OCI-LY1 (cell line): ENCODE results near the gene EDEM2.
"Not testable (repeated sequence)": the region's sequence is repeated elsewhere in the genome, so short reads cannot be mapped to it uniquely, and the experiment has no call there.

ENCODE experiments used
- H2AFZ ChIP-seq: fragments of 200-600 bp; sonication (generic), shearing (Covaris generic); 2 replicates; pipeline ENCODE4 v1.6.0; 2014; ENCODE audit warnings: antibody characterized with exemption, mild to moderate bottlenecking, low read length
- H3F3A ChIP-seq: fragments of 200-600 bp; sonication (generic), shearing (Covaris generic); 2 replicates; pipeline ENCODE4 v1.6.0; 2014; ENCODE audit warnings: mild to moderate bottlenecking, antibody characterized with exemption, low read length, moderate library complexity; ENCODE audit not compliant: insufficient read depth
- H3K27ac ChIP-seq: fragments of 200-600 bp; sonication (generic); 2 replicates; pipeline ENCODE4 v1.5.1; 2014; ENCODE audit warnings: low read length, mixed run types, mild to moderate bottlenecking, low read depth; ENCODE audit not compliant: poor library complexity, severe bottlenecking
- H3K27me3 ChIP-seq: fragments of 200-600 bp; sonication (generic); 2 replicates; pipeline ENCODE4 v1.6.0; 2014; ENCODE audit warnings: antibody characterized with exemption, mild to moderate bottlenecking, low read length, moderate library complexity; ENCODE audit not compliant: insufficient read depth
- H3K36me3 ChIP-seq: fragments of 200-600 bp; sonication (generic); 2 replicates; pipeline ENCODE4 v1.6.1; 2014; ENCODE audit warnings: mild to moderate bottlenecking, antibody characterized with exemption, low read length, moderate library complexity, mixed read lengths; ENCODE audit not compliant: insufficient read depth
- H3K4me1 ChIP-seq: fragments of 200-600 bp; sonication (generic); 2 replicates; pipeline ENCODE4 v1.5.1; 2014; ENCODE audit warnings: mild to moderate bottlenecking, low read length, moderate library complexity; ENCODE audit not compliant: insufficient read depth, severe bottlenecking
- H3K4me2 ChIP-seq: fragments of 200-600 bp; sonication (generic), shearing (Covaris generic); 2 replicates; pipeline ENCODE4 v1.6.1; 2014; ENCODE audit warnings: low read length
- H3K4me3 ChIP-seq: fragments of 200-600 bp; sonication (generic); 2 replicates; pipeline ENCODE4 v1.5.1; 2014; ENCODE audit warnings: low read length, low read depth, mild to moderate bottlenecking, mixed read lengths; ENCODE audit not compliant: poor library complexity, severe bottlenecking
- H3K79me2 ChIP-seq: fragments of 200-600 bp; shearing (Covaris generic); 2 replicates; pipeline ENCODE4 v1.6.1; 2016; ENCODE audit warnings: mixed run types, low read length, mixed read lengths; ENCODE audit not compliant: insufficient read depth
- H3K9ac ChIP-seq: fragments of 200-600 bp; sonication (generic), shearing (Covaris generic); 2 replicates; pipeline ENCODE4 v1.6.1; 2014; ENCODE audit warnings: mild to moderate bottlenecking, low read length, mixed read lengths
- H3K9me2 ChIP-seq: fragments of 200-600 bp; sonication (generic), shearing (Covaris generic); 2 replicates; pipeline ENCODE4 v1.6.1; 2014; ENCODE audit warnings: low read depth, mild to moderate bottlenecking, low read length, mixed read lengths
- H3K9me3 ChIP-seq: fragments of 200-600 bp; shearing (Covaris generic); 2 replicates; pipeline ENCODE4 v1.6.1; 2014; ENCODE audit warnings: low read length, mixed read lengths
- H4K20me1 ChIP-seq: fragments of 200-600 bp; sonication (generic), shearing (Covaris generic); 2 replicates; pipeline ENCODE4 v1.6.0; 2016; ENCODE audit warnings: mild to moderate bottlenecking, low read length; ENCODE audit not compliant: insufficient read depth
- CTCF ChIP-seq: fragments of 200-600 bp; sonication (generic), shearing (Covaris generic); IDR thresholded peaks from 2 replicates; pipeline ENCODE4 v1.5.1; 2017; ENCODE audit warnings: mild to moderate bottlenecking, antibody characterized with exemption, low read length, moderate library complexity, mixed read lengths
- EZH2 ChIP-seq: fragments of 200-600 bp; sonication (generic), shearing (Covaris generic); IDR thresholded peaks from 2 replicates; pipeline ENCODE4 v1.8.0; 2017; ENCODE audit warnings: borderline replicate concordance, mixed run types, mild to moderate bottlenecking, antibody characterized with exemption, low read length, moderate library complexity, mixed read lengths

EDEM2 gene

GRCh38 chr20:35077341-35077740 is 69.8 kb downstream of the EDEM2 start:
- peaks cover 31% of the 10 kb centered on the region for H3K79me2 ChIP-seq
- H3K4me1 ChIP-seq: peaks cover 8% of the 10 kb centered on the region
- H4K20me1 ChIP-seq: no peaks in the 10 kb centered on the region
- no peaks in the 10 kb centered on the region for H3K9me3 ChIP-seq
- no peaks in the 10 kb centered on the region for H3K27me3 ChIP-seq
- H3K4me3 ChIP-seq: no peak overlapping the region
- no peak overlapping the region for H3K27ac ChIP-seq
- no peak overlapping the region for H3K9ac ChIP-seq
- TF ChIP-seq CTCF (no peak), EZH2 (no peak)
- no peaks in the 10 kb centered on the region for H3F3A ChIP-seq
- no peak overlapping the region for H3K4me2 ChIP-seq
- no peaks in the 10 kb centered on the region for H3K9me2 ChIP-seq
- H3K36me3 ChIP-seq: peaks cover 24% of the 10 kb centered on the region
- no peak overlapping the region for H2AFZ ChIP-seq

GRCh38 chr20:35071436-35072153 is 75.5 kb downstream of the EDEM2 start:
- peaks cover 18% of the 10 kb centered on the region for H3K36me3 ChIP-seq
- H3K27me3 ChIP-seq, H3K79me2 ChIP-seq: not testable (repeated sequence)

GRCh38 chr20:35066194-35066593 is 80.9 kb downstream of the EDEM2 start:
- H4K20me1 ChIP-seq: no peaks in the 10 kb centered on the region; the same call in 1 of the 2 replicates
- H3F3A ChIP-seq: no peaks in the 10 kb centered on the region
- no peak overlapping the region for H3K9ac ChIP-seq
- H3K27me3 ChIP-seq: no peaks in the 10 kb centered on the region
- no peak overlapping the region for H3K27ac ChIP-seq
- H2AFZ ChIP-seq: no peak overlapping the region
- peaks cover 14% of the 10 kb centered on the region for H3K4me1 ChIP-seq
- H3K9me2 ChIP-seq: no peaks in the 10 kb centered on the region
- H3K36me3 ChIP-seq: peaks cover 34% of the 10 kb centered on the region; the same call in 1 of the 2 replicates
- H3K4me3 ChIP-seq: no peak overlapping the region
- no peak for TF ChIP-seq CTCF
- TF ChIP-seq EZH2: no peak
- no peak overlapping the region for H3K4me2 ChIP-seq
- H3K9me3 ChIP-seq: no peaks in the 10 kb centered on the region
- no peaks in the 10 kb centered on the region for H3K79me2 ChIP-seq

More at GRCh38 chr20:35071436-35072153, 75.5 kb downstream of the EDEM2 start:
- not testable (repeated sequence) for H3K9me2 ChIP-seq, H3K9me3 ChIP-seq, H2AFZ ChIP-seq, H3K4me2 ChIP-seq, H3K27ac ChIP-seq, H3F3A ChIP-seq, H3K4me3 ChIP-seq, H4K20me1 ChIP-seq, H3K9ac ChIP-seq
- H3K4me1 ChIP-seq: peaks cover 14% of the 10 kb centered on the region
